ENCODE results near the gene PDE4C. TPM values are rescaled to one million over a fixed set of nuclear protein-coding genes. Genes with fewer than 3 reads are reported as not detected.
A peak's percentile ranks its signal among the peaks of the same experiment; 100 is the strongest.

The PDE4C gene
- total and polyA plus RNA-seq, 9 of the 15 experiments (the other 6 are each of a cell fraction or from before 2014, with no cell fraction given) = 0.04 to 0.91 (median 0.20) TPM; not detected in 1

GRCh38 chr19:18204394-18205199 is 21.6 kb downstream of the PDE4C start (continued):
- TF ChIP-seq ZBTB40 (IDR thresholded peaks at IDR 0.05) (no peak), ZBTB40 (CRISPR knock-in tag; IDR thresholded peaks at IDR 0.05) (no peak), DLX4 (CRISPR knock-in tag; IDR thresholded peaks at IDR 0.05) (no peak), TBP (optimal IDR thresholded peaks at IDR 0.05; ENCODE audit: low read depth, low read length) (no peak), DNMT1 (IDR thresholded peaks at IDR 0.05) (no peak), ZFP30 (CRISPR knock-in tag; IDR thresholded peaks at IDR 0.05; ENCODE audit: borderline replicate concordance) (no peak), ZNF778 (CRISPR knock-in tag; IDR thresholded peaks at IDR 0.05) (no peak), MYC (IDR thresholded peaks at IDR 0.05; ENCODE audit: low read depth, low read length) (no peak; the same call in 1 of the 2 replicates), MYC (CRISPR knock-in tag; IDR thresholded peaks at IDR 0.05; ENCODE audit: borderline replicate concordance, low read depth) (no peak), SUPT5H (IDR thresholded peaks at IDR 0.05) (0 out of 2 replicates have a peak, but pooled peaks have one; percentile 31), HLTF (IDR thresholded peaks at IDR 0.05) (no peak), MTA3 (IDR thresholded peaks at IDR 0.05; ENCODE audit: borderline replicate concordance) (0 out of 2 replicates have a peak, but pooled peaks have one; percentile 14), ATF4 (CRISPR knock-in tag; IDR thresholded peaks at IDR 0.05) (0 out of 2 replicates have a peak, but pooled peaks have one; percentile 17), TFAP4 (CRISPR knock-in tag; IDR thresholded peaks at IDR 0.05; ENCODE audit: borderline replicate concordance) (no peak), KLF10 (CRISPR knock-in tag; IDR thresholded peaks at IDR 0.05) (no peak), ZNF668 (CRISPR knock-in tag; IDR thresholded peaks at IDR 0.05) (no peak), TRIM28 (IDR thresholded peaks at IDR 0.05) (no peak), TCF7L2 (IDR thresholded peaks at IDR 0.05; ENCODE audit: low read depth, low read length) (peak; percentile 76)
